ENCODE data around the gene HPS3. TPM values are rescaled to one million over a fixed set of nuclear protein-coding genes. Genes with fewer than 3 reads are reported as not detected.
A peak's percentile ranks its signal among the peaks of the same experiment; 100 is the strongest.
"Not testable (repeated sequence)": the region's sequence is repeated elsewhere in the genome, so short reads cannot be mapped to it uniquely, and the experiment has no call there.

HPS3 gene
- total RNA-seq, 1 donor: 30.7 TPM

- DNase-seq (ENCODE audit: low read depth): no peak
- TF ChIP-seq CTCF (IDR thresholded peaks at IDR 0.05; ENCODE audit: insufficient read depth, low read depth, low read length): no peak
- no peak overlapping the region for H3K4me3 ChIP-seq (ENCODE audit: low read depth, low read length)
Measured at GRCh38 chr3:149207475-149207874, 78.0 kb downstream of the HPS3 start.

- DNase-seq (ENCODE audit: low read depth): no peak
Measured at GRCh38 chr3:149209431-149209830, 80.0 kb downstream of the HPS3 start.

GRCh38 chr3:149212386-149212785 lies 82.9 kb downstream of the HPS3 start:
- no peak overlapping the region for H3K4me3 ChIP-seq (ENCODE audit: low read depth, low read length)
- no peak for DNase-seq (ENCODE audit: low read depth)
- TF ChIP-seq CTCF (IDR thresholded peaks at IDR 0.05; ENCODE audit: insufficient read depth, low read depth, low read length): no peak

More at GRCh38 chr3:149209431-149209830, 80.0 kb downstream of the HPS3 start:
- H3K4me3 ChIP-seq (ENCODE audit: low read depth, low read length): no peak overlapping the region
- no peak for TF ChIP-seq CTCF (IDR thresholded peaks at IDR 0.05; ENCODE audit: insufficient read depth, low read depth, low read length)

- no peak for DNase-seq (ENCODE audit: low read depth)
- H3K4me3 ChIP-seq (ENCODE audit: low read depth, low read length): no peak overlapping the region
- no peak for TF ChIP-seq CTCF (IDR thresholded peaks at IDR 0.05; ENCODE audit: insufficient read depth, low read depth, low read length)
Measured at GRCh38 chr3:149214702-149215101, 85.3 kb downstream of the HPS3 start.

GRCh38 chr3:149215515-149215914 lies 86.1 kb downstream of the HPS3 start:
- no peak overlapping the region for H3K4me3 ChIP-seq (ENCODE audit: low read depth, low read length)
- DNase-seq (ENCODE audit: low read depth): peak; percentile 35
- no peak for TF ChIP-seq CTCF (IDR thresholded peaks at IDR 0.05; ENCODE audit: insufficient read depth, low read depth, low read length)

GRCh38 chr3:149216193-149216869 lies 86.9 kb downstream of the HPS3 start:
- TF ChIP-seq CTCF (IDR thresholded peaks at IDR 0.05; ENCODE audit: insufficient read depth, low read depth, low read length): no peak
- H3K4me3 ChIP-seq (ENCODE audit: low read depth, low read length): no peak overlapping the region
- peak; percentile 45 for DNase-seq (ENCODE audit: low read depth)

- no peak for DNase-seq (ENCODE audit: low read depth)
- H3K4me3 ChIP-seq (ENCODE audit: low read depth, low read length): no peak overlapping the region
- no peak for TF ChIP-seq CTCF (IDR thresholded peaks at IDR 0.05; ENCODE audit: insufficient read depth, low read depth, low read length)
Measured at GRCh38 chr3:149217347-149217746, 87.9 kb downstream of the HPS3 start.

- not testable (repeated sequence) for H3K4me3 ChIP-seq (ENCODE audit: low read depth, low read length); DNase-seq (ENCODE audit: low read depth)
Measured at GRCh38 chr3:149219380-149220121, 90.1 kb downstream of the HPS3 start.

All from fibroblast of villous mesenchyme (primary cell).